Limb (tissue), 2 donors: ENCODE data around the gene MINDY4.
A peak's percentile ranks its signal among the peaks of the same experiment; 100 is the strongest.

ENCODE experiments used
- DNase-seq, 2 donors: peaks; one replicate each; pipeline ENCODE4 v3.0.0-alpha.2; 2016; ENCODE audit errors: extremely low spot score in 2 of 2

Gene MINDY4

GRCh38 chr7:30741289-30741688, 29.9 kb upstream of the MINDY4 start:
- DNase-seq: no peak

DNA sequence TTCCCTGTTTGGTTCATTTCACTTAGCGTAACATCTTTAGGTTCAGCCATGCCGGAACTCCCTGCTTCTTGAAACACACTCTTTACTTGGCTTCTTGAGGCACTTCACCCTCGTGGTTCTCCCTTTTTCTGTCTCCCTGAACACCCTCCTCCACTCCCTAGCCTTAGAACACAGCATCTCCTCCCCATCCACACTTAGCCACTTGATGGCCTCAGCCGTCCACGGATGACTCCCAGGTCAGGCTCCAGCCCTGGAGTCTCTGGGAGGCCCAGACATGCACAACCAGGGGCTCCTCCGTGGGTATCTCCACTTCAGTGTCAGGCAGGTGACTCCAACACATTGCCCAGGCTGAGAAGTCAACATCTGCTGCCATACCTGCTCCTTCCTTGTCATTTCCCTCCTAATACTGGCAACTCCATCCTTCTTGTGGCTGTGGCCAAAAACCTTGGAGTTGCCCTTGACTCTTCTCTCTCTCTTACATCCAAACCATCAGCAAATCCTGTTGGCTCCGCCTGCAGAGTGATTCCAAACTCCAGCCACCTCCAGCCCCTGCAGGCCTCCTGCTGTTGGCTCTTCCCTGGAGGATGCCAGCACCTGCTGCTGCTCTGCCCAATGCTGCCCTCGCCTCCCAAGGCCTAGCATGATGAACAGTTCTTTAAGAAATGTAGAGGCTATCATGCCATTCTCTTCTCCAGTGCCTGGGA, 27.7 kb upstream of the MINDY4 start:
- peak; percentile 7 to 47 for DNase-seq

DNA sequence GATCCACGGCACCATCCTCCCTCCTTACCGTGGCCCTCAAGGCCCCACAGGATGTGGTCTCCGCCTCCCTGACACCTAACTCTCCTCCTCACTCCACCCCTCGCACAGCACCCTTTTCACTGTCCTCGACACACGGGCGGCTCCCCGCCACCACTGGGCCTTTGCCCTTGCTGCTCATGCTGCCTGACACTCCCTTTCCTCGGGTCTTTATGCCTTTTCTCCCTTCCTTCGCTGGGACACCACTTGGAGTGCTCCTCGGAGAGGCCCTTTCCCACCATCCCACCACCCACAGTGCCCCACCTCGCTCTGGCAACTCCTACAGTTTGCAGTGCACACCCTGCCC, 27.2 kb upstream of the MINDY4 start:
- no peak for DNase-seq

GRCh38 chr7:30745261-30745941, 25.8 kb upstream of the MINDY4 start:
- DNase-seq: no peak

DNA sequence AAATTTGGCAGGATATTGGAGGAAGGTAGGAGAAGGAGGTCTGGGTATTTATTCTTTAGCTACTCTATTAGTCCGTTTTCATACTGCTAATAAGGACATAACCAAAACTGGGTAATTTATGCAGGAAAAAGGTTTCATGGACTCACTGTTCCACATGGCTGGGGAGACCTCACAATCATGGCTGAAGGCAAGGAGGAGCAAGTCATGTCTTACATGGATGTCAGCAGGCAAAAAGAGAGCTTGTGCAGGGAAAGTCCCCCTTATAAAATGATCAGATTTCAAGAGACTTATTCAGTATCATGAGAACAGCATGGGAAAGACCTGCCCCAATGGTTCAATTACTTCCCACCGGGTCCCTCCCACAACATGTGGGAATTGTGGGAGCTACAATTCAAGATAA, 21.2 kb upstream of the MINDY4 start:
- DNase-seq: no peak

DNA sequence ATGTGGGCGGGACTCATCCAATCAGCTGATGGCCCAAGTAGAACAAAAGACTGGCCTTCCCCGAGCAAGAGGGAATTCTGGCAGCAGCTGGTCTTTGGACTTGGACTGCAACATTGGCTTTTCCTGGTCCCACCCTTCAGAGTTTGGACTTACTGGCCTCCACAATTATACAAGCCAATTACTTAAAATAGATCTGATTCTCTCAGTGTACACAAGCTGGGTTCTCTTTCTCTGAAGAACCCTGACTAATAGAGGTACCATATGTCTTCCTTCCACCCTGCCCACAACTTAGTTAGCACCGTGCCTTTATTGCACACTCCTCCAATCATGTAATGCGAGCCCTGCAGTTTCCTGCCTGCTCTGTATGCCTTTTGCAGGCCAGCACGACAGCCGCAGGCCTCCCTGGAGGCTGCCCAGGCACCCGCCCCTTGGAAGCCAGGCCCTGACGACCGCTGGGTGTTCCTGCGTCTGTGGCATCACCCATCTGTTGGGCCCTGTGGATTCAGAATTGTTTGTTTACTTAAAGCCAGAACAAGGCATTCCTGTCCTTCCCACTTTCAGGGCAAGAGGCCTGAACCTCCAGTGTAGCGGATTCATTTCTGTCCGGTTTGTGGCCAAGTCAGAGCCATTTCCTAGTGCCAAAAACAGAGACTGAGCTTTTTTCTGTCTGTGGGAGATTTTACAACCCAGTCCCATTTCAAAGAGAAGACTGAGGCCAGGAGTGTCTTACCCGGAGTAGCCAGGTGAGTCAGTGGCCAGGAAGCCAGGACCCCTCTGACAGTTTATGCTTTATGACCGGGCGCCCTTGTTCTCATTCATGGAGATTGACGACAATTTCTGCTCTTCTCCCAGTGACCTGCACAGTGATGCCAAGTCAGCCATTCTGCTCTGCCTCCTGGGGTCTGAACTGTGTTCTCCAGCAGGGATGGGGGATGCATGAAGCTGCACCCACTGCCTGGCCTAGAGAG, 20.2 kb upstream of the MINDY4 start:
- DNase-seq: peak; percentile 43 to 61

- no peak for DNase-seq
These were observed 19.4 kb upstream of the MINDY4 start, which contains the start of gene INMT for GRCh38 chr7:30751696-30752273. INMT (plus strand) TSS chr7:30752135; CDS start chr7:30752151, 16 bp downstream.

- no peak for DNase-seq
These were observed 18.7 kb upstream of the MINDY4 start for GRCh38 chr7:30752484-30752883.

DNA sequence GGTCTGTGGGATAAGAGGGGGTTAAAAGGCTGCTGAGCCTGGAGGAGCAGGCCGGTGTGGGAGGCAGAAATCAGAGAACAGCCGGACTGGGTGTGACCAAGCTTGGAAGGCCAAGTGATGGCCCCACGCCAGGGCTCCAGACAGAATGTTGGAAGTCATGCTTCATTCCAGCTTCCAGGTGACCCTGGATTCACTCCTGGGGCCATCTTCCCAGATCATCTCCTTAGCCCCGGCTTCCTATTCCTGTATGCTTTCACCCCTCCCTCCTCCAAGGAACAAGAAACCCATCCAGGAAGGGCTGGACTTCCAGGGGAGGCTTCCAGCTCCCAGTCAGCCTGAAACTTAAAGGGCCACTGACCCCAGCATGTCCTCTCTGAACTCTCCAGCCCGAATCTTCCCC, 18.2 kb upstream of the MINDY4 start:
- DNase-seq: peak; percentile 80 to 88

DNA sequence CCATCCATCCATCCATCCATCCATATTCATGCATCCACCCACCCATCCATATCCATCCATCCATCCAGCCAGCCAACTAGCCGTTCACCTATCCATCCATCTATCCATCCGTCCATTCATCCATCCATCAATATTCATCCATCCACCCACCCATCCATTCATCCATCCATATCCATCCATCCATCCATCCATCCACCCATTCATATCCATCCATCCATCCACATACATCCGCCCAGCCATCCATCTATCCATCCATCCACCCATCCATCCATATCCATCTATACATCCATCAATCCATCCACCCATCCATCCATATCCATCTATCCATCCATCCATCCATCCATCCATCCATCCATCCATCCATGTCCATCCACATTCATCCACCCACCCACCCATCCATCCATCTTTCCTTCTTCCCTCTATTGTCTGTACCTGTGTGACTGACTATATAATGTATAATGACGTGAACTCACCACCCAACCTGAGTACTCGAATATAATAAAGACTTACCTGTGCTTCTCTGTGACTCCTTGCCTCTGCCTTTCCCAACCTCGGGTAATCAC, 16.8 kb upstream of the MINDY4 start:
- DNase-seq: no peak

GRCh38 chr7:30755384-30756154, 15.6 kb upstream of the MINDY4 start:
- DNase-seq: peak in 1 of 2 donors; percentile 11

- DNase-seq: no peak
These were observed 13.9 kb upstream of the MINDY4 start for GRCh38 chr7:30757342-30757692.

DNA sequence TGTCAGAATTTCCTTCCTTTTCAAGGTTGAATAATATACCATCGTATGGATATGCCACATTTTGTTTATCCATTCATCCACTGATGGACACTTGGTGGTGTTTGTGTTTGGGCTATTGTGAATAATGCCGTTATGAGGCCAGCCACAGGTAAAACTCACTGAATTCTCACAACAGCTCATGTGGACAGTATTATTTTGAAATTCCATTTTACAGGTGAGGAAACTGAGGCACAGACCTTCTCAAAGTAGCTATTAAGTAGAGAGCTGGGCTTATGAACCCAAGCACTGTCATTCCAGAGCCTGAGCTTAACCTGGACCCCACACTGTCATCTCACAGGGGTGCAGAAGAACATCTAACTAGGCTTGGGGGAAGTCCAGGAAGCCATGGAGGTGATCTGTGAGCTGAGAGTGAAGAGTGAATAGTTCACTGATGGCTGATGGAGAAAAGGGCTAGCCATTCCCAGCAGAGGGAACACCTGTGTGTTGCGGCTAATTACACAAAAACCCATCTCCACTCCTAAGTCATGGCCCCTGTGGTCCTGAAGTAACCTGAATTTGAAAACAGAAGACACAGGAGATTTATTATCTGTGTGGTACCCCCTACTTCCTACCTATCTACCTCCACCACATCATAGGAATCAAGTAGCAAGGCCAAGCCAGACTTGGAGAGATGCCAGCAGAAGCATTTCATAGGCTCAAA, 10.6 kb upstream of the MINDY4 start:
- no peak for DNase-seq

DNA sequence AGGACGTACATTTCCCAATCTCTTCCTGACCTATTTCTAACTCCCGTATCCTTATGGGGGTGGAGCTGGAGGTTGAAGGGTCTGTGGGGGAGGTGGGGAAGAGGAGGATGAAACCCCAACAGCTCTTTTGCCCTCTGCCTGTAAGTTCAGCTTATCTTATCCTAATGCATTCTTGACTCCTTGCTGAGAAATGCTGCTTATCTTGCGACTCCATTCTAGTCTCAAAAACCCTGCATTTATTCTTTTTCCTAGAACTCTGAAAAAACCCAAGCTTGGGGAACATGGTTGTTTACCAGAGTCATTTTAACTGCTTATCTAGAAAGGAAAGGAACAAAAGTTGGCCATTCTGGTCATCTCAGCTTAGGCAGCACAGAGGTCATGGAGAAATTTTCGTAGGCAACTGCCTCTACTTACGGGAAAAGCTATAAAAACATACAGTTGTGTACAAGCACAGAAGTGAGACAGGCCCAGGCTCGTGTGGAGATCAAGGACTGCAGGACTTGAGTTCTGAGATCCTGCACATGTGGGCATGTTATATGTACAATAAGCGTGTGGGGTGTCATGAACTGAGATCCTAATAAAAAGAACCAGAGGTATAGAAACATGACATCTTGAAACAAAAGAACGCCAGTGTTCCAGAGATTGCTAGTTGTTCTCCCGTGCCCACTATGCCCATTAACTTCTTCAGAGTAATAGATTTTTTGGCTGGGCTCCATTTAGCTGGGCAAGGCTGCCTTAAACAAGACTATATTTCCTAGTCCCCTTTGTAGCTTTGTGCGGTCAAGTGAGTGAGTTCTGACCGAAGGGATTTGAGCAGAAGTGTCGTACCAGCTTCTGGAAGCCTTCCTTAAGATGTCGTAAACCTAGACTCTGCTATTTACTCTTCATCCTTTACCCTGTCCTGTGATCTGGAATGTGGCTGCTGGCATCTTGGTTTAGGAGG, 9.7 kb upstream of the MINDY4 start:
- DNase-seq: no peak

GRCh38 chr7:30764030-30764975, 6.9 kb upstream of the MINDY4 start:
- DNase-seq: peak; percentile 48 to 85

DNA sequence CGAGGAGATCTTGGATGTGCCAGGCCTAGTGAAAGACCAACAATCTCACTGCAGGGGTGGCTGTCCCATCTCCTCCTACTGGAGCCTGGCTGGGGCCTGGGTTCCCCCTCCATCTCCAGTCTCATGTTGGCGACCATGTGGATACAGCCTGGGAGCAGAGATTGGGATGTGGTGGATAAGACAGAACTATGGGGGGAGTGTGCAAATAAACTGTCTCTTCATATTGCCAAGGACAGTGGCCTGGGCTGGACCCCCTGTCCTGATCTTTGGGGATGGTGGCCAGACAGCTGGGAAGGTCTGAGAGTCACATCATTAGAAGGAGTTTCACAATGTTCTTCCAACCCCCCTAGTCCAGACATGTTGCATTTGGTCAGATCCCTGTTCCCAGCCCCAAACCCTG, 5.8 kb upstream of the MINDY4 start:
- DNase-seq: no peak

- DNase-seq: no peak
These were observed 408 bp upstream of the MINDY4 start for GRCh38 chr7:30770845-30771173.

GRCh38 chr7:30771880-30772425, 736 bp downstream of the MINDY4 start:
- DNase-seq: peak in 1 of 2 donors; percentile 52
